Stimulated activated CD8-positive, alpha-beta memory T cell treated with anti-CD3 and anti-CD28 coated beads, Interleukin-15, amount 100 ng/mL, for 24 hours (primary cell): Measurements from ENCODE around the gene CUTC.
"Not testable (repeated sequence)": the region's sequence is repeated elsewhere in the genome, so short reads cannot be mapped to it uniquely, and the experiment has no call there.

ENCODE experiments used
- DNase-seq: peaks from one replicate; pipeline ENCODE4 v3.0.0-alpha.2; 2020; ENCODE audit warnings: low read depth

The CUTC gene, protein sequence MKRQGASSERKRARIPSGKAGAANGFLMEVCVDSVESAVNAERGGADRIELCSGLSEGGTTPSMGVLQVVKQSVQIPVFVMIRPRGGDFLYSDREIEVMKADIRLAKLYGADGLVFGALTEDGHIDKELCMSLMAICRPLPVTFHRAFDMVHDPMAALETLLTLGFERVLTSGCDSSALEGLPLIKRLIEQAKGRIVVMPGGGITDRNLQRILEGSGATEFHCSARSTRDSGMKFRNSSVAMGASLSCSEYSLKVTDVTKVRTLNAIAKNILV

GRCh38 chr10:99732033-99732842 is at the start of gene CUTC, which contains the start of gene COX15:
Gene CUTC, plus strand, starts transcription at chr10:99732234. Its CDS starts 115 bp downstream, at chr10:99732349.
Gene COX15, minus strand, starts transcription at chr10:99732127. Its CDS starts 78 bp downstream, at chr10:99732049.
- DNase-seq = peak; percentile 91

DNA sequence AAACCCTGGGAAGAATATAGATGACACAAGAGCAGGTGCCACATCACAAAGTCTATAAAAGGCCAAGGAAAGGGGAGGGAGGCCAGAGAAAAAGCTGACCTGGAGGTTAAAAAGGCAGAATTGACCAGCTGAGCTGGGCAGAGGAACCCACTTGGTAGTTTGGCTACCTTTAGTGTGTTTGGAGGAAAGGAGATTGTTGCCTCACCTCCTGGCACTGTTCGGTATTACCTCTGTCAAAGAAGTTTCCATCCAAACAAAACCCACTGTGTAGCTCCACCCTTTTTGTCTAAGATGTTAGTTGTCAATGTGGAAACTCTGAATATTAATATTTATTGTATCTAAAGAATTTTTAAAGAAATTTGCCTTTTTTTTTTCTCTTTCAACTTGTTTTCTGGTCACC is 49.3 kb upstream of the CUTC start:
- no peak for DNase-seq

- no peak for DNase-seq
These were observed 46.5 kb upstream of the CUTC start for GRCh38 chr10:99685597-99685967.

DNA sequence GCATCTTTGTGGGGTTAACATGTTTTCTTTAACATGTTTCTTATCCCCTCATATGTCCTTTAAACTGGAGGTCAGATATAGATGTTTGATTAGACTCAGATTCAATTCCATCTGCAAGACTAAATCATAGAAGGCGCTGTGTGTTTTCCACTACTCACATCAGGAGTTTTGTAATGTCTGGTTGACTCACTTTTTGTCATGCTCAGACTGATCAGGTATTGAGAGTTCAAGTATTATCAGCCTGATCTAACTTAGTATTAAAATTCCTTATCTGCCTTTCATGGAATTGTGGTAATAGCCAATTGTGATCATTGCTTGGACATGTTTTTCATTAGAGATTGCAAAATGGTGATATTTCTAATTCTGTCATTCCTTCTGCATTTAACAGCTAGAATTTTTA is 42.6 kb upstream of the CUTC start:
- DNase-seq = no peak

GRCh38 chr10:99693933-99694583 is 38.0 kb upstream of the CUTC start:
- DNase-seq = no peak

DNA sequence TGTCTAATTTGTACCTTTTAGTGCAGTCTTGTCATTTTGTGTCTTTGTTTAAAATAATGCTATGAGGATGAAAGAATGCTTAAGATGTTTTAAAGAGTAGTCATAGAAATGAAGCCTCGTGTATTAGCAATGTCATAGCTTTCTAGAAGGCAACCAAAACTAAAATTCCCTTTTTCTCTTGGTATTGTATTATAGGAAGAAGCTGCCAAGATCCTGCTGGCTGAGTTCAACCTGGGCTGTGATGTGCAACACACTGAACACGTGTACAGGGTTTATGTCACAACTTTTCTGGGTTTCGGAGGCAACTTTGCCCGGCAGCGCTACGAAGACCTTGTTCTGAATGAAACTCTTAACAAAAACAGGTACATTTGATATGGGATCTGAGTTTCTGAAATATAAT is 36.3 kb upstream of the CUTC start:
- no peak for DNase-seq

- no peak for DNase-seq
These were observed 33.4 kb upstream of the CUTC start for GRCh38 chr10:99698504-99699080.

DNA sequence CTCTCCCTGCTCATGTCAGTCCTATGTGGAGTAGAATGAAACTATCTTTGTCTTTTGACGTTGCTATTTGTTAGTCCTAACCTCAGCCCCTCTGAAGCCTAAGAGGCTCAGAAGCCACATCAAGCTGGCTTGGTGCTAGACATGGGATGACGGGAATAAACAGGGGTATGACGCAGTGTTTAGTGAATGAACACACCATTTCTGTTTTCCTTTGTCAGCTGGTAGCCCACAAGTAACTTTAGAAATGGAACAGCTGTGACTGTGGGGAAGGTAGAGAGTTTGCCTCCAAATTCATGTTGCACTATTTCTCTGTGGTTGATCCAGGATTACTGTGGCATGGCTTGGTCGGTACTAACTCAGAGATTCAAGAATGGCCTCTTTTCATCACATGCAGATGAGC is 31.4 kb upstream of the CUTC start:
- DNase-seq = no peak

- DNase-seq = no peak
These were observed 23.5 kb upstream of the CUTC start for GRCh38 chr10:99708428-99709012.

DNA sequence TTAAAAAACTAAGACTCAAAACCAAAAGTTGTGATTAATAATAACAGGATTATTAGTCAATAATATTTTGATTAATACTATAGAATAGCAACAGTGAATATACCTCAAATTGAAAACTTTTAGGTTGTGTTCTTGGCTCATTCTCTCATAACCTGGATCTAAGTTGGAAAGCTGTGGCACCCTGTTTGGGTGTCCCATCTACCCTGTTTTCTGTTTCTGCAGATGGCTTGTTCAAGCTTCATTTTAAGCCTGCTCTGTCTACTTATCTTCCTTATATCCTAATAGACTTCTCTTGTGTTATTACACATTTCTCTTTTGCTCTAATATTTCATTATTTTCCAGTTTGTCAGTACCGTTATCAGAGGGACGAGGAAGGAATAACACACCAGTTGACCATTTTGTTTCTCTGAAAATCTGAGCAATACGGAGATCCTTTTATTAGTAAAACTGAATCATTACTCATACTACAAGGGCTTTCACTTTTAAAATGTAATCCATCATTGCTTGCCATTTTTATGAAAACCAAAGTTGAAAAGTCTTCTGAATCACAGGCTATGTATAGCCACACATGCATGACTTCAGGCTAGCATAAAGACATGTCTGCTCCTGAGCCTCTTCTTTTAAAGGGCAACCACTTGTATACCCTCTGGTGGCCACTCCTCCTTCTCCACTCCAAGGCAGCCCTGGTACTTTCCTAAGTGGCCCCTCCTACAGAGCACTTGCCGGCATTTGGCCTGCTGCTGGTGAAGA is 22.4 kb upstream of the CUTC start:
- no peak for DNase-seq

DNA sequence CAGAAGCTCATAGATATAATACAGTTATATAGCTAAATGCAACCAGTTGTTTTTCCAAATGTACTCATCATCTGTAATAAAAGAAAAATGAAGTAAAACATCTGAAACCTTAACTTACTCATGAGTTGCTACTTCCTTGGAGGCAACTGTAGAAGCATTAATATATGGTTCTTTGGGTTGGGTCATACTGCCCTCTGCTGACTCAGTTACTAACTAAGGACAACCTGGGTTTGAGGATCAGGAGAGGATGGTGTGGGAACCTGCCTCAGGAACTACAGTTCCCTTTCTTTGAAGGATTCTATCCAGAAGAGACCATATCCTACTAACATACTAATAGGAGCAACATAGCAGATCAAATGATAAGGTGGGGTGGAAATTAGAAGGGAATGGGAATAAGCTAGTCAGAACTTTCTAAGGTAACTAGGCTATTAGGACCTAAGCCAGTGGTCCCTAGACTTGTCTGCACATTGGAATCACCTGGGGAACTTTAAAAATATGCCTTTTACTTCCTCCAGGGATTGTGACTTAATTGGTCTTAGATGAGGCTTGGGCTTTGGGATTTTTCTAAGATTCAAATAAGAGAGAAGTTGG is 20.8 kb upstream of the CUTC start:
- no peak for DNase-seq

- DNase-seq = no peak
These were observed 17.6 kb upstream of the CUTC start for GRCh38 chr10:99714446-99714845.

DNA sequence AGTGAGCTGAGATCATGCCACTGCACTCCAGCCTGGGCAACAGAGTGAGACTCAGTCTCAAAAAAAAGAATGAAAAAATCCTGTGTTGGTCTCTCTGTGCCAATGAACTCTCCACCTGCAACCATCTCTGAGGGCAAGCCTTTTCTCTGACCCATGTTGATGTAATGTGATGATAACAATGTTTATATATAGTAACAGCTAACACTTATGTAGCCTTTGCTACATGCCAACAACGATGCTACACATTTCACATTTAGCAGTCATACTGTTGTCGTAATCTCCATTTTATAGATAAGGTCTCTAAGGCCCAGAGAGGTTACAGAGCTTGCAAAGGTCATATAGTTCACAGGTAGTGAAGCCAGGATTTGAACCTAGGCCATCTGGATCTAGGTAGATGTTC is 11.6 kb upstream of the CUTC start:
- DNase-seq = no peak

DNA sequence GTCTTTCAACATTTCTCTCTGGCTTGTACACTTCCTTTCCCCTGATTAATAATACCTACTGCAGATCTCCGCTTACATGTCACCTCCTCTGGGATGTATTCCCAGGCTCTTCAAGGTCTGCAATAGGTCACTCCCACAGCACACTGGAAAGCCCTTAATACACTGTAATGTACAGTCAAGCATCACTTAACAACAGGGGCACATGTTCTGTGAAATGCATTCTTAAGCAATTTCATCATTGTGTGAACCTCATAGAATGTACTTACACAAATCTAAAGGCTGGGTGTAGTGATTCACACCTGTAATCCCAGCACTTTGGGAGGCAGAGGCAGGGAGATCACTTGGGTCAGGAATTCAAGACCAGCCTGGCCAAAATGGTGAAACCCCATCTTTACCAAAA is 2.0 kb upstream of the CUTC start:
- DNase-seq = no peak

DNA sequence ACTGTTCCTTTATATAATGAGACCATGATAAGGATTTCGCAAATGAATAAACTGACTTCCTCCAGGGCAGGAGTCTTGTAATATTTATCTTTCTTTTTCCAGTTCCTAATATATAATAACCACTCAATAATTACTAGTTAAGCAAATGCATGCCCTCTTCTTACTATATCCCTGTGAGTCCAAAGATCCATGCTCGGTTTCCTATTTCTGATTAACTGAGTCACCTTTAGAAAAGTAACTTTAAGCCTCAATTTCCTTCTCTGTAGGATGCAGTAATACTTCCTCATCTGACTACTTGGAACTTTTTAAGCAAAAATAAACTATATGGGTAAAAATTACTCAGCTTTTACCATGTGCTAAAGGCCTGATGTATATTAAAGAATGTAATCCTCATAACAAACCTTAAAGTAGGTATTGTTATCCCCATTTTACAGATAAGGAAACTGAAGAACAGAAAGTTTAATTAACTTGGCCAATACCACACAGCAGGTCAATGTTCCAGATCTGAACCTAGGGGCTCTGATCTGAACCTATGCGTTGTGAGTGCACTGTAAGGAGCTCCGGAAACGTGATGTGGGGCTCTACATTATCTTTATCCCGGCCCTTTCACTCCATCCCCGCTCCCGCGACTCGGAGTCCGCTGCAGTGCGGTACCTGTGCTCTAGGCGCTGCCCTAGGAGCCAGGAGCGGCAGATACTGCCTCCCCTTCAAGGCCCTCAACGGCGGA is 565 bp upstream of the CUTC start:
- no peak for DNase-seq

- DNase-seq = no peak
These were observed 1.3 kb downstream of the CUTC start for GRCh38 chr10:99733366-99733765.

- not testable (repeated sequence) for DNase-seq
These were observed 2.1 kb downstream of the CUTC start for GRCh38 chr10:99734111-99734510.

- DNase-seq = no peak
These were observed 8.2 kb downstream of the CUTC start for GRCh38 chr10:99740260-99740659.

GRCh38 chr10:99740933-99741559 is 9.0 kb downstream of the CUTC start:
- no peak for DNase-seq

GRCh38 chr10:99742254-99742653 is 10.2 kb downstream of the CUTC start:
- no peak for DNase-seq
